Panc1 (cell line): Measurements from ENCODE around the gene TTC13.

Experiments
- POLR2AphosphoS5 ChIP-seq: IDR thresholded peaks from 2 replicates; pipeline ENCODE4 v1.6.1; 2012; ENCODE audit warnings: mild to moderate bottlenecking, low read depth, low read length, moderate library complexity
- REST ChIP-seq, 2 experiments: IDR thresholded peaks; 2 replicates each; pipeline ENCODE4 v1.6.1; 2011 to 2012; ENCODE audit warnings: low read depth in 2 of 2, control low read depth in 1 of 2, low read length in 1 of 2, mild to moderate bottlenecking in 1 of 2, moderate library complexity in 1 of 2; ENCODE audit not compliant: insufficient read depth in 1 of 2
- SIN3A ChIP-seq: IDR thresholded peaks from 2 replicates; pipeline ENCODE4 v1.6.1; 2012; ENCODE audit warnings: low read depth, mild to moderate bottlenecking, low read length, moderate library complexity, borderline replicate concordance; ENCODE audit not compliant: insufficient read depth
- TCF7L2 ChIP-seq: IDR thresholded peaks from 2 replicates; pipeline ENCODE4 v1.6.1; 2011; ENCODE audit warnings: mild to moderate bottlenecking, low read depth, low read length, inconsistent platforms
- TF ChIP-seq, protein P1 (sequence below): fragments of 450-650 bp; IDR thresholded peaks from 2 replicates; pipeline ENCODE4 v1.5.1; 2017; ENCODE audit warnings: mild to moderate bottlenecking

DNA sequence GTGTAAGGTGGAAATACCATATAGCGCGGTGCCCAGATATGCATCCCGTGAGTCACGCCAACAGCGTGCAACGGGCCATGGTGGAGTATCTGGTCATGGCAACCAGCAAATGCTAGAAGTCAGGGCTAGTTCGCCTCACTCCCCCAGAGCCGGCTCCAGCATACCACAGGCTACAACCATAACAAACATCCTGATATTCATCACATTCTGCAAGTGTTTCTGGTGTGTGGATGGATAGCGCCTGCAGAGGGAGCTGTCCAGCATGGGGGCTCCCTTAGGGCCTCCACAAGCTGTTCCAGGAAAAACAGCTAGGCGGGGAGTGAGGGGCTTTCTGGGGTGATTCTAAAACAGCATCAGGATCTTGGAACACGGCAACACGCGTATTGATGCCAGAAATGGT lies 117.2 kb downstream of the TTC13 start:
- peak; percentile 16 to 55; a peak in 1 of 4 replicates for TF ChIP-seq REST (IDR thresholded peaks at IDR 0.05; ENCODE audit: insufficient read depth in 1 of 2, low read depth in 2 of 2, low read length in 1 of 2)
- TF ChIP-seq, protein P1, sequence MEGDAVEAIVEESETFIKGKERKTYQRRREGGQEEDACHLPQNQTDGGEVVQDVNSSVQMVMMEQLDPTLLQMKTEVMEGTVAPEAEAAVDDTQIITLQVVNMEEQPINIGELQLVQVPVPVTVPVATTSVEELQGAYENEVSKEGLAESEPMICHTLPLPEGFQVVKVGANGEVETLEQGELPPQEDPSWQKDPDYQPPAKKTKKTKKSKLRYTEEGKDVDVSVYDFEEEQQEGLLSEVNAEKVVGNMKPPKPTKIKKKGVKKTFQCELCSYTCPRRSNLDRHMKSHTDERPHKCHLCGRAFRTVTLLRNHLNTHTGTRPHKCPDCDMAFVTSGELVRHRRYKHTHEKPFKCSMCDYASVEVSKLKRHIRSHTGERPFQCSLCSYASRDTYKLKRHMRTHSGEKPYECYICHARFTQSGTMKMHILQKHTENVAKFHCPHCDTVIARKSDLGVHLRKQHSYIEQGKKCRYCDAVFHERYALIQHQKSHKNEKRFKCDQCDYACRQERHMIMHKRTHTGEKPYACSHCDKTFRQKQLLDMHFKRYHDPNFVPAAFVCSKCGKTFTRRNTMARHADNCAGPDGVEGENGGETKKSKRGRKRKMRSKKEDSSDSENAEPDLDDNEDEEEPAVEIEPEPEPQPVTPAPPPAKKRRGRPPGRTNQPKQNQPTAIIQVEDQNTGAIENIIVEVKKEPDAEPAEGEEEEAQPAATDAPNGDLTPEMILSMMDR = no peak
- no peak for TF ChIP-seq SIN3A
- no peak for TF ChIP-seq POLR2AphosphoS5
- no peak for TF ChIP-seq TCF7L2
